ENCODE data around the gene USP37.

USP37 gene

DNA sequence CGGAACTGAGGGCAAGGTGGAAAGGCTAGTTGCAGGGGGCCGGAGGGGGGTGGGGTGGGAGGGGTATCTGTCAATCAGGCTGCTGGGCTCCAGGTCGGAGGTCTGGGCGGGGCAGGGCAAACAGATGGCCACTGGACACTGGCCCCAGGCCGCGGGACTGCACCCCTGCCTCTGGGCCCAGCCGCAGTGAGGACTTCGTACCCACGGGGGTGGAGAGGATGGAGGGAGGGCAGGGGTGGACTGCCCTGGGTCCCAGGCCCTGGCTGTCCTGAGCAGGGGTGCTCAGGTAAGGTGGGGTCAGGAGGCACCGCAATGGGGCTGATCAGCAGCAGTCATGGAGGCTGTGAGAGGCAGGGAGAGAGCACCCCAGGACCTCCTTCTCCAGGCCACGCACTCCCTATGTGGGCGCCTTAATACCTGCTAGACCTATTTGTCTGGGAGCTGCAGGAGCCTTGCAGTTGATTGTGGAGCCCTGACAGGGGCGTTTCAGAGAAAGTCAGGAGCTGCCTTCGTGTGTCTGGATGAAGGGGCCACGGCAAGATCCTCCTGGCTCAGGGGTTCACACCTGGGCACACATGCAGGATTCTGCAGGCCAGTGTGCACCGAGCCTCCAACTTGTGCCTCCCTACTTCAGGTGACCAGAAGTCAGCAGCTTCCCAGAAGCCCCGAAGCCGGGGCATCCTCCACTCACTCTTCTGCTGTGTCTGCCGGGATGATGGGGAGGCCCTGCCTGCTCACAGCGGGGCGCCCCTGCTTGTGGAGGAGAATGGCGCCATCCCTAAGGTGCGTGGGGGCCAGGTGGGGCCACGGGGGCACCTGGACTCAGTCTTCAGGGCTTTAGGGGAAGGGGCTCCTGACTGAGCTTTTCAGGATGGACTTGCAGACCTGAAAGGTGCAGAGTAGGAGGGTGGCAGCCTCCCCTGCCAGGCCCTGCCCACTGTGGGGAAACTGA is 166.9 kb downstream of the USP37 start:
- no peak for DNase-seq

All from CD4-positive, alpha-beta T cell treated with Interleukin-17A for 1 hour (primary cell).